Erythroblast (primary cell): Measurements from ENCODE around the gene NKX6-2.

Experiments
- GATA1 ChIP-seq: IDR thresholded peaks from 2 replicates; pipeline ENCODE4 v1.6.1; 2011; ENCODE audit warnings: low read depth, mild to moderate bottlenecking, control low read depth, low read length, moderate library complexity
- POLR2A ChIP-seq: IDR thresholded peaks from 2 replicates; pipeline ENCODE4 v1.6.1; 2011; ENCODE audit warnings: mild to moderate bottlenecking, low read length

GRCh38 chr10:132809232-132810140 lies 23.5 kb upstream of the NKX6-2 start:
- no peak for TF ChIP-seq POLR2A
- no peak for TF ChIP-seq GATA1
